Stimulated activated CD4-positive, alpha-beta T cell treated with anti-CD3 and anti-CD28 coated beads, Interleukin-1b, Interleukin-23, amount 100 ng/mL, for 1 hour (primary cell): ENCODE results near the gene PPM1M.
A peak's percentile ranks its signal among the peaks of the same experiment; 100 is the strongest.

Experiments used
- DNase-seq, 2 donors: peaks; one replicate each; pipeline ENCODE4 v3.0.0-alpha.2; 2020; ENCODE audit warnings: low read depth in 2 of 2

PPM1M gene

DNA sequence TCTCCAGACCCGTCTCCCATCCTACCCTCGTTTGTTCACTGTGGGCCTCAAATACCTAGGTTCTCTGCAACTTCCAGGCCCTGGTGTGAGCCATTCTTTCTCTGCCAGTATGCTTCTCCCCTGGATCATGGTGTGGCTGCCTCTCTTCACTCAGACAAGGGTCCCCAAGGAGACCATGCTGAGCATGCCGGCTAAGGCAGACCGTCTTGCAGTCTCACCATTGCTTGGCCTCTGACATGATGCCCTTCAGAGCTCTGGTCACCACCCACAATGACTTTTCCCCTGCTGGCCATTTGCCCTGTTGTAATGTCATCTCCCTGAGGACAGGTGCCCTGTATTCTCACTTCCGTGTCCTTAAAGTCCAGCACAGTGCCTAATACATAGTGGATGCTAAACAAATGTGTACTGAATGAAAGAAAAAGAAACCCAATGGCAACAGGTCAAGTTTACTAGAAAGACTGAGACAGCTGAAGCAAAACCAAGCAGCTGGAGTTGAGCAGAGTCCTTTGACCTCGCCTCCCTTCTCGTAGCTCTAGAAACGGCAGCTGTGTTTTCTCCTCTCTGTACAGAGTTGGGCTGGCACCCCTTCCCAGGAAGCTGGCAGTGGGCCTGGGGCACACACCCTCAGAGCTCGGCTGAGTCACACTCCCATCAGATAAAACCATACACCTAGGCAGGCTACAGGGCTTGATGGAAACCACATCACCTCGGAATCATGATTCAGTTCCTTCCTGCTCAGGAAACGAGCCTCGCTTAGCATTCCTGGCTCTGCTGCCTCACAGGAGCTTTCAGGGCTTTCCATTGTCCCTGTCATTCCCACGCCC lies 28.8 kb upstream of the PPM1M start:
- no peak for DNase-seq

DNA sequence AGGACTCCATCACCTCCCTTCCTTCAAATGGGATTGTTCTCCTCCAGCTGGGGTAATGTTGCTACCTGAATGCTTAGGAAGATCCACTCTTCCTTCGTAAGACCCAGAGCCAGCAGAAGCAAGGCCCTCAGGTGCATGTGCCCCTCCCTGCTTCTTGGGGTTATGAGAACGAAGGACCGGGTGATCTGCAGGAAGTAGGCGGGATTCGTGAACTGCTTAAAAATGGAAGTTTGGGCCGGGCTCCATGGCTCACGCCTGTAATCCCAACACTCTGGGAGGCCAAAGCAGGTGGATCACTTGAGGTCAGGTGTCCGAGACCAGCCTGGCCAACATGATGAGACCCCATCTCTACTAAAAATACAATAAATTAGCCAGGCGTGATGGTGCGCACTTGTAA lies 28.2 kb upstream of the PPM1M start:
- no peak for DNase-seq

DNA sequence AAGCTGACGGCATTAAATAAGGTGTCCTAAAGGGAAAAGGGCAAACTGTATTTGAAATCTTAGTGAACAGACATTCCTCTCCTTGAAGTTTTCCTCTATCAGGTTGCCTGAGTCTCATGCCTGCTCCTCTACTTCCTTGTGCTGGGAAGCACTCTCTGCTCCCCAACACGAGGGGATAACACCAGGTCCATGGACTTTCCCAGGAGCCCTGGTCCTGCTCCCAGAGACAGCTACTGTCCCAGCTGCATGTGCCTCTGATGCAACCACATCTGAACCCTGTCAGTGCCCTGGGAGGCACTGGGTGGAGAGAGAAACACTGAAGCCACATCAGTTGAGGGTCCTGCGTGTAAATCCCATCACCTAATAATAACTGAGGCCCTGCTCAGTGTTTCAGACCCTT lies 27.5 kb upstream of the PPM1M start:
- no peak for DNase-seq

DNA sequence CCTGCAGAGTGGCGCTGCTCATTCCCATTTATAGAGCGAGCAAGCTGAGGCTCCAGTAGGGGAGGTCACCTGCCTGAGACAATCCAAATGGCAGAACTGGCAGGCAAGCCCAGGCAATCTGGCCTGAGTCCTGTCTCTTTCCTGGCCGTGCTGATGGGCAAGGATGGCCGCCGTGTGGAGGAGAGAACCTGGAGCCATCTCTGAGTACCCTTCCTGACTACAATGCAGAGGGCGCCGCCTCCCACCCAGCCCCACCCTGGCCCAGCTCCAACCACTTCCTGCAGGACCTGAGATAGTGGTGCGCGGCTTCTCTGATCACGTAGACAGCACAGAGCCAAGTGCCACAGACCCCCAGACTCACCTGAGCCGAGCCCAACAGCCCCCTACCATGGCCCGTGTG lies 27.1 kb upstream of the PPM1M start:
- no peak for DNase-seq

DNA sequence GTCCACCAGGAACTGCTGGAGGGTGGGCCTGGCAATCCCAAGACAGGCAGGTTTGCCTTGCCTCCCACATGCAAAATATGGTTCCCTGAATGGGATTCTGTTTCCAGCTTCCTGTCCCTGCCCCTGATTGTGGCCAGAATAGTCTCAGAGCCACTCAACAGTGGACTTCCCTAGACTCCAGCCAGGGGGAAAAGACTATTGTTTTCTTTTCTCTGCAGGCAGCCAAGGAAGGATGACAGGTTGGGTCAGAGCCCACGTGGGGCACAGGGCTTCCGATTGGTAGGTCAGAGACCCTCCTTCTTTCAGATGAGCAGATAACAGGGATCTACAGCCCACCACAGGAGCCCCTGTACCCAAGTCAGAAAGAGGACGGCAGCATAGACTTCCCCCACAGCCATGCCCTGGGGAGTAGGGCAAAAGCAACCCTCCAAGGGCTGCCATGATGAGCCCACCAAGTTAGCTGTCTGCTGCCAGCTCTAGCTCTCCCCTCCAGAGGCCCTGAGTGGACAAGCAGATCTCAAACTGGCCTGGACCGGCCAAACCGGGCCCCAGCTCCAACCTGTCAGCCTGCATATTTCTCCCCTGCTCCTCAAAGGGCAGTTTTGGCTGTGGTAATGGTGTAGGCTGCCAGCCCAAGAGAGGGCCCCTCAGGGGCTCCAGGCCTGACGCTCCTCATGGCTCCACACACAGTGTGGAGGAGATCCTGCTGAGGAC lies 26.5 kb upstream of the PPM1M start:
- no peak for DNase-seq

DNA sequence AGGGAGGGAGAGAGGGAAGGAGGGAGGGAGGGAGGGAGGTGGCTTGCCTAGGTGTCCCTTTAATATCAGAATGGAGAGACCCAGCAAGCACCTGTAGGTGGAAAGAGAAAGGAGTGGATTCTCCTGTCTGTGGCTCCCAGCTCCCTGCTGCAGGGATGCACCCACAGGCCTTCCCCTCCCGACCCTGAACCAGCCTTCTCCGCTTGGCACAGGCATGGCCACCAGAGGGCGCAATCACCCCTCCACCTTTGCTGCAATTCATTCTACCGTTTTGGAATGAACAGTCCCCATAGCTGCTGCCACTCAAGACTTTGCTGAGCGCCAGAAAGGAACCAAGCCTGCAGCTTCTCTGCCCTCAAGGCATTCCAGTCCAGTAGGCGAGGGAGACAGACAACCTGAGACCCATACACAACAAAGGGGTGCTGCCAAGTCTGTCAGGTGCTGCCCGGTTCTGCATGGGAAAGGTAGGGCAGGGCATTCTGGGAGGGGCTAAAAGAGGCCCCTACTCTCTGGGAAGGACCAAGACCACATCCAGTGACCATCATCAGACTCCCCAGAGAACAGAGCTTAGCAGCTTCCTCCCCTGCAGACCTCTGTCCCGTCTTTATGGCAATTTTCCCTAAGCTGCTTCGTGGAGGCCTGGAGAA lies 25.1 kb upstream of the PPM1M start:
- peak; percentile 76 to 87 for DNase-seq

DNA sequence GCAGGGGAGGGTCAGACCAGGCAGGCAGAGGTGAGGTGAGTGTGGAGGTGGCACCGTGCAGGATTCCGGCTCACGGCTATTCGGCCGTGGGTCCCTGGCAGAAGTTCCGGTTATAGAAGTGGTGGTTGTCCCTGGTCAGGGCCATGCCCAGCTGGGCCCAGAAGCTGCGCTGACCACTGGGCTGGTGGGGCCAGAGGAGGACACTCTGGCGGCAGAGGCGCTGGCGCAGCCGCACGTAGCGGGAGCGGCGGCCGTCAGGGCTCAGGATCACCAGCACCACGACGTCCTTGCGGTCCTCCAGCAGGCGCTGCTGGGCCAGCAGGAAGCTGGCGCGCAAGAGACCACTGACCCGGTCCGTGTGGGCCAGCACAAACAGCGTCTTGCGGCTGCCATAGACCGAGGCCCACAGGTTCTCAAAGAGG lies 24.4 kb upstream of the PPM1M start:
- DNase-seq, result no peak

DNA sequence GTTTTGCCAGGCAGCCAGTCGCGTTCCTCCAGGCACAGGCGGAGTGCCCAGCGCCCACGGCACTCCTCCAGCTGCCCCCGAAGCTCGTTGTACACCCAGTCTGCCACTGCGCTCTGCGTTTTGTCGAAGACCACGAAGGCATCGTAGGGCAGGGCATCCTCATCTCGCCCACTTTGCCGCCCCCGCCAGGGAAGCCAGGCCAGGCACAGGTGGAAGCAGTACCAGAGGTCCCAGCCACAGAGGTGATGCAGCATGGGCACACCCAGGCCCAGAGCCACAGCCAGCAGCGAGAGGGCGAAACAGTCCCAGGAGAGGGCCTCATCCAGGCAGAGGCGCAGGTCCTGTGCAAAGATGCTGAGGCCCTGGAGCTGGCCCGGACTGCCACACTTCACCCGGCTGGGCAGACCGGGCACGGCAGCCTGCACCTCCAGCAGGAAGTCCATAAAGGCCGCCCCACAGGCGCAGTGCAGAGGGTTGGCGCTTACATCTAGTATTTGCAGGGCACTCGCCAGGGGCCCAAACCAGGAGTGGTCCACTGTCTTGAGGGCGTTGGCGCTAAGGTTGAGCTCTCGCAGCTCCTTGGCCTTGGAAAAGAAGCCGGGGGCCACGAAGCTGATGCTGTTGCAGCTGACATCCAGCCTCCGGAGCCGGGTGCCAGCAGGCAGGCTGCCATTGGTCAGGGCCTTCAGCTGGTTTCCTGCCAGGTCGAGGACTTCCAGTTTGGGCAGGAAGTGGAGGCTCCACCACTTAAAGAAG lies 23.8 kb upstream of the PPM1M start:
- DNase-seq, result no peak

DNA sequence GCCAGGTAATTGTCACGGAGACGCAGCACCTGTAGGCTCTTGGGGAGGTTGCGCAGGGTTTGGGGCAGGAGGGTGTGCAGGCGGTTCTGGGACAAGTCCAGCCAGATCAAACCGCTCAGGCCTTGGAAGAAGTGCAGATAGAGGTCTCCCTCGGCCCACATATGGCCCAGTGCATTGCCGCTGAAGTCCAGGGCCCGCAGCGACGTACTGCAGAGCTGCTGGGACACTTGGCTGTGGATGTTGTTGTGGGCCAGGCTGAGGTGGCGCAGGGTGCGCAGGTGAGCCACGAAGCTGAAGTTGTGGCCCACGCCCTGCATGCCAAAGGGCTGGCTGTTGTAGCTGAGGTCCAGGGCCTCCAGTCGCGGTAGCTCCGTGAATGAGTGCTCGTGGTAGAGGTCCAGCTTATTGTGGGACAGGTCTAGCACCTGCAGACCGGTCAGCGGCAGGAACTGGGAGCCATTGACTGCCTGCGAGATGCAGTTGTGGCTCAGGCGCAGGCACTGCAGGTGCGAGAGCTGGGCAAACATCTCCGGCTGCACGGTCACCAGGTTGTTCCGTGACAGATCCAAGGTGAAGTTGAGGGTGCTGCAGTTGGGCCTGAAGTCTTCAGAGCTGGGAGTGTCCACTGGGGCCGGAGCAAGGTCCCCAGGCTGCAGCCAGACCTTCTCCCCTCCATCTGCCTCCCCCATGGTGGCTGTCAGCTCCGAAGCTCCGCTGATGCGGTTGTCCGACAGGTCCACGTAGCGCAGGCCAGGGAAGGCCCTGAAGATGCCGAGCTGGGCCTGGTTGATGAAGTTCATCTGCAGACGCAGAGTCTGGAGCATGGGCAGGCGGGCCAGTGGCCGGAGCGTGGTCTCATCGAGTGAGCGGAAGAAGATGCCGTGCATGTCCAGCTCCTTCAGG lies 23.0 kb upstream of the PPM1M start:
- DNase-seq, result no peak

DNA sequence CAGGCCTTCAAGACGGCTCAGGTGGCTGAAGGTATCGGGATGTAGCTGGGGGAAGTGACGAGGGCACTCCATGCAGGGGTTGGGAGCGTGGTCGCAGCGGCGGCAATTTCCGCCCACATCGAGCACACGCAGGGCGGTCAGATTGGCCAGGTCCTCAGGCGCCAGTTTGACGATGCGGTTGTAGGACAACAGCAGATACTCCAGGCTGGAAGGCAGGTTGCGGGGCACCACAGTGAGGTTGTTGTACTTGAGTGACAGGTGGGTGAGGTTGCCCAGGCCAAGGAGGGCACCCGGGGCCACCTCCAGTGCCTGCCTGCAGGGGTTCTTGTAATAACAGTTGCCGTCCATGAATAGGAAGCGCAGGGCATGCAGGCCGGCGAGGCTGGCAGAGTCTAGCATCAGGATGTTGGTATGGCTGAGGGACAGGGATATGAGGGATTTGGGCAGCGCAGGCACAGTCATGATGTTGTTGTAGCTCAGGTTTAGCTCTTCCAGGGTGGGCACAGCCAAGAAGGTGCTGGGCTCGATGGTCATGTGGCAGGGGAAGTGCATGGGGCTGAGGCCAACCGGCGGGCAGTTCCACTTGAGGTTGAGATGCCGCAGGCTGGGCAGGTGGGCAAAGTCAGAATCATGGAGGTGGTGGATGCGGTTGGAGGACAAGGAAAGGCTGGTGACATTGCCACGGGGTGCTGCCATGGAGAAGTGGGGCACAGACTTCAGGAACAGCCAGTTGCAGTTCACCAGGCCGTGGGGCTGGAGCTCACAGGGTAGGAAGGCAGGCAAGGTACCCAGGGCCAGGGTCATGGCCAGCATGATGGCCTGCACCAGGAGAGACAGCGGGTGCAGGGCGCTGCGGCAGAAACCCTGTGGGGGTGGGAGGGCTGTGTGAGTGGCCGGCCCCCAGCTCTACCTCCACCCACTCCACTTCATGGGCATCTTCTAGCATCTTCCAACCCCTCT lies 21.8 kb upstream of the PPM1M start:
- no peak for DNase-seq

DNA sequence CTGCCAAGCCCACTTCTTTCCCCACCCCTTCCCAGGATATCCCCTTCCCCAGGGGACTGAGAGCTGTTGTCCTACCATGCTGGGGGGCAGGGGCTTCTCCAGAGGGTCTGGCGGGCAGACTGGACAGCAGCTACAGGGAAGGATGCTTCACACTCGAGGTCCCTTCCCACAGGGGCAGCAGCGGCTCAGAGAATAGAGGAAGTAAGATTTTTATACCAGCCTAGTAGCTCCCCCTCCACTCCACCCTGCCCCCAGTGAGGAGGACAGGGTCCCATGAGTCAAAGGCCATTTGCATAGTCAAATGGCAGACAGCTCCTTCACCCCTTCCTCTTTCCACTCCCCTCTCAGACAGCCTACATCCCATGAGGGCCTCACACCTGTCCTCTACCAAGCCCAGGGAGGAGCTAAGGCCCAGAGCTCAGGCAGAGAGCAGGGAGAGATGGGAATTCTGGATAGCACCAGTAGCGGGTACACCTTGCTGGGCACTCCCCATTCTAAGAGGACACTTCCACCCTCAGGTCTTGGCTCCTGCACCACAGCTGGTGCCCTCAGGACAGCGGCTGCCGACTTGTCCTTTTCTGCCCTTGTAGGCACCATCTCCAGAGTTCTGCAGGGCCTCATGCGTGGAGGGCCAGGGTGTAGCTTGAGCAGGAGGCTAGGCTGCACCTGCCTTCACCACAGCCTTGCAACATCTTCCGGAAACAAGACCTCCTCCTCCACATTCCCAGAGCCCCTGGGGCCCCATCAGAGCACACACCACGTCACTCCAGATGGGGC lies 19.9 kb upstream of the PPM1M start, which contains the start of gene TLR9:
Gene TLR9, minus strand, starts transcription at position 194 of the 777 bp plus-strand sequence. Its CDS starts 116 bp downstream, at position 78.
- DNase-seq, result no peak

DNA sequence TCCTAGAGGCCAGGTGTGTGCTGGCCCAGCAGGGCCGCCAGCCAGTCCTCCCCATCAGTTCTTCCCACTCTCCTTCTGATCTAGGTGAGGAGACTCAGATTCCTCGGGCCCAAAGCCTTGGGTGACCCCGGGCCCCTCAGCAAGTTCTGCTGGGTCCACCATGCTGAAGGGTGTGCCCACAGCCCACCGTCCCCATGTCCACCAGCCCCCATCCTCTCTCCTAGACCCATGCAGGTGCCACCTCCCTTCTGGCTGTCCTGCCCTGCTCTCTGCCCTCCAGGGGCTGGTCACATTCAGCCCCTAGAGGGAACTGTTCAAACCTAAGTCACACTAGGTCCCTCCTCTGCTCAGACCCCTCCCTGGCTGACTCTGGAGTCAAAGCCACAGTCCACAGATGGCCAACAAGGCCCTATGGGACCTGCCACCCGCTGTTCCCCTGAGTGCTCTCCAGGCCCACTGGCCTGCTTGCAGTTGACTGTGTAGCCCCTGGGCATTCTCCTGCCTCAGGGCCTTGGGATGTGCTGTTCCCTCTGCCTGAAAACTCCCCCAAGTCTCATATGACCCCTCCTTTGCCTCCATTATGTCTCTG lies 19.2 kb upstream of the PPM1M start:
- no peak for DNase-seq

DNA sequence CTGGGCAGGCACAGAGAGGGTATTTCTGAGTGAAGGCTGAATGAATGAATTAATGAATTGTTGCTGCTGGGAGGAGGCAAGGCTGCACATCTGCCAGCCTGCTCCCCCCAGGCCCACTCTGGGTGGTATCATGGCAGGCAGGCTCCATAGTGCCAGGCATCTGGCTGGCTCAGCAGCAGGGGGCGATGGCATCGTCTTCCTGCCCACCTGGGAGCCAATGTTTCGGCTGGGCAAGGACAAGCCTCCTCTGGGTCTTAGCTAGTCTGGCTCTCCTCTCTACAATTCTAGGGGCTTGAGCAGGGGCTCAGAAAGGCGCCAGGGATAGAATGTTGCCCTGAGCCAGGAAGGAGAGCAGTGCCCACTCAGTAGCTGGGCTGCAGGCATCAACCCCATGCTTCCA lies 18.4 kb upstream of the PPM1M start:
- no peak for DNase-seq

DNA sequence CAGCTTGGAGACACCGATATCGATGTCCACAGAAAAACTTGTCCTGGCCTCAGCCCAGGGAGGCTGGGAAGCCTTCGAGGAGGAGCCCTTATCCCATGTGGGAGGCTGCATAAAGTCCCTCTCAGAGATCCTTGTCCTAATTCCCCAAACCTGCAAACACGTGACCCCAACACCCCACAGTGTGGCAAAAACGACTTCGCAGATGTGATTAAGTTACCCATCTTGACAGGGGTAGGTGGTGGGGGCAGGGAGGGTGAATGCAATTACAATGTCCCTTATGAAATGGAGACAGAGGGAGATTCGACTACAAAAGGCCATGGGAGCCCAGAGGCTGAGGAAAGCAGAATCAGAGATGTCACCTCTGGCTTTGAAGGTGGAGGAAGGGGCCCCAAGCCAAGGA lies 17.8 kb upstream of the PPM1M start:
- no peak for DNase-seq

DNA sequence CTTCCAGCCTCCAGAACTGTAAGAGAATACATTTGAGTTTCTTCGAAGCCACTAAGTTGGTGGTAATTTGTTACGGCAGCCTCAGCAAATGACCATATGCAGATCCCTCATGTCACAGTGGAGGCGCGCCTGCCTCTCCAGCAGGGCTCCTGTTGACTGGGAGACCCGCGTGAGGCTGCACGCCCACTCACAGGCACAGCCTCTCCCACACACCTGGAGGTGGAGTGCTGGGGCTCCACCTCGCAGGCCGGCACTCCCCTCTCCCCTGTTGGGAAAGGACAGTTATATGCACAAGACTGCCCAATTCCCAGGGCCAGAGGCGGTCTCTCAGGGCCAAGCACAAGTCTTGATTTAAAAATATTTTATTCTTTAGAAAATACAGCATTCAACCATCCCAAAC lies 17.3 kb upstream of the PPM1M start:
- no peak for DNase-seq

DNA sequence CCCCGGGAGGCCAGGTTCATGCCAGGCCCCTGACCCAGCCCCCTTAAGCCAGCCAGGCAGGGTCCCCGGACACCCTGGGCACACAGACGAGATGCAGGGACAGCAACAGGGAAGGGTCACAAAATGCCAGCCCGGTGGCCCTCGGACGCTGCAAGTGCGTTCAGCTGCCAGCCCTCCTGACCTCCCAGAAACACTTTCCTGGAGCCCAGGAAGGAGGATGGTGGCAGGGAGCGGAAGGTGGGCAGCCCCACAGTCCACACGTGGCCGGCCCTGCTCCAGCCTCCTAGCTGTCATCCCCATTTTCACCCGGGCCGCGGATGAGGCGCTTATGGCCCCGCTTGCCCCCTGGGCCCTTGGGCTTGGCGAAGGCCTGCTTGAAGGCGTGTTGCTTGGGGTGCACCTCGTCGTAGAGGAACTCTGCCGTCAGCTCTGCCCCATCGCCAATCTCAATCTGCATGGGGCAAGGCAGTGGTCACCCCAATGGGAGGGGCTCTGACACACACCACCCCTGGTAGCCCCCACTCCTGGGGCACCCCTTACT lies 16.7 kb upstream of the PPM1M start:
- no peak for DNase-seq

DNA sequence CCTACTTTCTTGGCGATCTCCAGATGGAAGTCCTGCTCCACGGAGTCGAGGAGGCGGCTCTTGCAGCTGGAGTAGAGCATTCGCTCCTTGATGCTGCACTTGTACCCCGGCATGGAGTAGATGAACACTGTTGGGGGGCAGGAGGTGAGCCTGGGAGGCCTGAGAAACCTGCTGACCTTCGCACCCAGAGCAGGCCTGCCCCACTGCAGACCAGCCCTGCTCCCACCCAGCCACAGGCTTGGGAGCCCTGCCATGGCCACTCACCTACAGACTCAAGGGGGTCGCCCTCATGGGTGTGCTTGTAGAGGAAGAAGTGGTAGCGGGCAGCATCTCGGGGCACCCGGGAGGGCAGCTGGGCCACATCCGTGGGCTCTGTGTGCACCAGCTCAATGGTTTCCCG lies 15.9 kb upstream of the PPM1M start:
- no peak for DNase-seq

DNA sequence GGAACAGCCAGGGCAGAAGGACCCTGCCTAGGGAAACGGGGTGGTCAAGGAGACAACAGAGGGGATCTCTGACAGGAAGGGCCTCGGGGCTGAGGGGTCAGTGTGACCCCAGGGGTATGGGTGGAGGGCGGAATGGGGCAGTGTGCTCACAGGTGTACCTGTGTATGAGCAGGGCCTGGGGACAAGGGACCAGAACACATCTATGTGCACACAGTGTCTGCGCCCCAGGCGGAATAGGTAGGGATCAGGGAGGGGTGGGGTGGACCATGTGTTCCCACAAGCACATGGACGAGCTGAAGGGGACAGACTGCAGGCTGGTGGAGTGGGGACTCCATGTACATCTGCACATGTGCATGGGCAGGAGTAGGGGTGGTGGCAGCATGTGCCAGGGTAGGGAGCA lies 15.1 kb upstream of the PPM1M start:
- DNase-seq, result no peak
